ENCODE data around the gene CSTPP1.
"Not testable (repeated sequence)": the region's sequence is repeated elsewhere in the genome, so short reads cannot be mapped to it uniquely, and the experiment has no call there.

CSTPP1 gene

DNA sequence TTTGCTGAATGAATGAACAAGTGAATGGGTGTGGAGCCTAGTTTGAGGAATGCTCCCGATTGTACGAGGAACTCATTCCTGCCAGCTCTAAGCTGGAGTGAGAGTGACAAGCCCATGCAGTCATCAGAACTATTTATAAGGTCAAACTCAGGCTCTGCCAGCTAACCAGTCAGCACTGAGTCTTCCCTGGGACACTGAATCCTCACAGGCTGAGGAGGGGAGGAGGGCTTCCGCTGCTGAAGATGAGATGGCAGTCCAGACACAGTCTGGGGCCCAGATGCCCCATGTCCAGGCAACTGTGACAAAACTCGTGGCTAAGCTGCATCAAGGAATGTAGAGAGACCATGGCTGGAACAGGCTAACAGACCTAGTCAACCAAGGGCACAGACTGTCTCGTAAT, 22.2 kb upstream of the CSTPP1 start:
- Histone ChIP-seq H3K4me3 (ENCODE audit: low read length) (peak overlapping the region; percentile 63; the same call in 1 of the 2 replicates), H3K9me3 (ENCODE audit: insufficient read depth, low read depth, low read length) (no peaks in the 10 kb centered on the region), H3K4me1 (ENCODE audit: insufficient read depth, low read length) (peaks cover 52% of the 10 kb centered on the region), H3K27me3 (ENCODE audit: insufficient read depth, low read length) (peaks cover 42% of the 10 kb centered on the region), H3K27ac (ENCODE audit: low read length) (no peak overlapping the region), H3K36me3 (ENCODE audit: insufficient read depth, low read depth, low read length) (no peaks in the 10 kb centered on the region), H3K9ac (ENCODE audit: low read depth, low read length) (peak overlapping the region; percentile 69; the same call in 1 of the 2 replicates)

DNA sequence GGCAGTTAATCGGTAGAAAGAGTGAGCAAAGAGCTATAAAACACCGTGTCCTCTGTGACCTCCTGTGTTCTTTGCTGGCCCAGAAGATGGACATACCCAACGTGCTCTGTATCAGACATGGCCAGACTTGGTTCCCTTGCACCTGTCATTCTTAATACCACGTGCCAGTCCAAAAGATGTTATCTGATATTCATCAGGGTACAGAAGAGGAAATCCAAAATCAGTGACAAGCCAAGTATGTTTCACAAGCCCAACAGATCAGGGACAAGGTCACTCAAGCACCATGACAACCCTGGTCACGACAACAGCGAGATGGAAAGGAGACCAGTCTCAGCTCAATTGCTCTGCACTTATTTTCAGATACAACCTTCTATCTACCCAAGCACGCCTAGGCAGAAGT, 21.7 kb upstream of the CSTPP1 start:
- Histone ChIP-seq H3K27ac (ENCODE audit: low read length) (no peak overlapping the region), H3K27me3 (ENCODE audit: insufficient read depth, low read length) (peaks cover 46% of the 10 kb centered on the region), H3K36me3 (ENCODE audit: insufficient read depth, low read depth, low read length) (no peaks in the 10 kb centered on the region), H3K4me1 (ENCODE audit: insufficient read depth, low read length) (peaks cover 52% of the 10 kb centered on the region), H3K9ac (ENCODE audit: low read depth, low read length) (no peak overlapping the region), H3K4me3 (ENCODE audit: low read length) (no peak overlapping the region), H3K9me3 (ENCODE audit: insufficient read depth, low read depth, low read length) (no peaks in the 10 kb centered on the region)

- peaks cover 46% of the 10 kb centered on the region for H3K27me3 ChIP-seq (ENCODE audit: insufficient read depth, low read length)
Observed at GRCh38 chr11:46916286-46917108, 20.1 kb upstream of the CSTPP1 start.

GRCh38 chr11:46917109-46917761, 19.3 kb upstream of the CSTPP1 start:
- Histone ChIP-seq H3K4me3 (ENCODE audit: low read length) (peak overlapping the region; percentile 76), H3K4me1 (ENCODE audit: insufficient read depth, low read length) (peaks cover 41% of the 10 kb centered on the region), H3K9me3 (ENCODE audit: insufficient read depth, low read depth, low read length) (no peaks in the 10 kb centered on the region), H3K36me3 (ENCODE audit: insufficient read depth, low read depth, low read length) (no peaks in the 10 kb centered on the region), H3K27me3 (ENCODE audit: insufficient read depth, low read length) (peaks cover 46% of the 10 kb centered on the region), H3K27ac (ENCODE audit: low read length) (no peak overlapping the region), H3K9ac (ENCODE audit: low read depth, low read length) (peak overlapping the region; percentile 84)

More at GRCh38 chr11:46916286-46917108, 20.1 kb upstream of the CSTPP1 start:
- H3K4me1 ChIP-seq (ENCODE audit: insufficient read depth, low read length): peaks cover 48% of the 10 kb centered on the region
- H3K36me3 ChIP-seq (ENCODE audit: insufficient read depth, low read depth, low read length): no peaks in the 10 kb centered on the region
- H3K9ac ChIP-seq (ENCODE audit: low read depth, low read length): peak overlapping the region; percentile 84; the same call in 1 of the 2 replicates
- H3K4me3 ChIP-seq (ENCODE audit: low read length): peak overlapping the region; percentile 76
- H3K9me3 ChIP-seq (ENCODE audit: insufficient read depth, low read depth, low read length): no peaks in the 10 kb centered on the region
- H3K27ac ChIP-seq (ENCODE audit: low read length): no peak overlapping the region

DNA sequence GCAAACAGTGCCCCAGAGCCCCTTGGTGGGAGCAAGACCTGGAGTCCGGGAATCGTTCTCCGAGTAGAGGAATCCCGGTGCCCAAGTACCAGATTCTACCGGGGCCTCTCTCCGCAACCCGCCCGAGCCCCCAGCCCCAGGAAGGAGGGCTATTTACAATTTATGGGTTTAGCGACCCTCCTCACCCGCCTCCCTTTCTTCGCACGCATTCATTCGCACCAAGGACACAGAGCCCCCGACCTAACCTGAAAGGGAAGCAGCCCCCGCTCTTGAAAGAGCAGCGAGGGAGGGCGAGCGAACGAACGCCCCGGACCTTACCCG, 18.8 kb upstream of the CSTPP1 start:
- Histone ChIP-seq H3K27ac (ENCODE audit: low read length) (no peak overlapping the region), H3K4me3 (ENCODE audit: low read length) (peak overlapping the region; percentile 76), H3K9ac (ENCODE audit: low read depth, low read length) (peak overlapping the region; percentile 84; the same call in 1 of the 2 replicates), H3K27me3 (ENCODE audit: insufficient read depth, low read length) (peaks cover 46% of the 10 kb centered on the region), H3K4me1 (ENCODE audit: insufficient read depth, low read length) (peaks cover 39% of the 10 kb centered on the region), H3K9me3 (ENCODE audit: insufficient read depth, low read depth, low read length) (no peaks in the 10 kb centered on the region), H3K36me3 (ENCODE audit: insufficient read depth, low read depth, low read length) (no peaks in the 10 kb centered on the region)

DNA sequence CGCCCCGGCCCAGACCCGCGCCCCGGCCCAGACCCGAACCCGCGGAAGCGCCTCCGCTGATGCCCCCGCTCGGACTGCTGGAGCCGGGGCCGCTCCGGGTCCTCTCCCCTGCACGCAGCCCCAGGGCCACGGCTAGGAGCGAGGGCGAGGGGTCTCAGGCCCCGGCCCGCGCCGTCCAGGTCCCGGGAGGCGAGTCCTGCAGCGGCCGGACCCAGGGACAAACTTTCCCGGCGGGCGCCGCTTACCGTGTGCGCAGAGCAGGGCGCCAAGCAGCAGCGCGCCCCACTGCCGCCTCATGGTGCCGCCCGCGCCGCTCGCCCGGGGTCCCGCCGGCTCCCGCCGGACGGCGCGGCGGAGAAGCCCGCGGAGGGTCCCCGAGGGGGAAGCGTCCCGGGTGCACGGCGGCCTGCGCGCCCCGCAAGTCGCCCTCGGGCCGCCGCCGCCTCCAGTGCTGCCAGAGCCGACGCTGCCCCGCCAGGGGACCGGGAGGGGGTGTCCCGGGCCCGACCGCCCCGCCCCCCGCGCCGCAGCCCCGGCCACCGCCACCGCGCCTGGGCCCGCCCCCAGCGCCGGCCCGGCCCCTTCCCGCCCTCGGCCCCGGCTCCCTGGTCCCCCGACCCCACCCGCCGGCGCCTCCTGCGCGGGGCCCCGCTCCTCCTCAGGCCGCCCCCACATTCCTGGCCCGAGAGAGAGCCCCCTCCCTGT, 18.3 kb upstream of the CSTPP1 start, which contains the start of gene LRP4:
Gene LRP4, minus strand, starts transcription at position 468 of the 705 bp plus-strand sequence. Its CDS starts 171 bp downstream, at position 297.
- peaks cover 46% of the 10 kb centered on the region for H3K27me3 ChIP-seq (ENCODE audit: insufficient read depth, low read length)
- H3K4me1 ChIP-seq (ENCODE audit: insufficient read depth, low read length): peaks cover 36% of the 10 kb centered on the region
- peak within 1 kb of the TSS; percentile 76 for H3K4me3 ChIP-seq (ENCODE audit: low read length)
- no peaks in the 10 kb centered on the region for H3K9me3 ChIP-seq (ENCODE audit: insufficient read depth, low read depth, low read length)
- no peak within 1 kb of the TSS for H3K27ac ChIP-seq (ENCODE audit: low read length)
- H3K36me3 ChIP-seq (ENCODE audit: insufficient read depth, low read depth, low read length): no peaks in the 10 kb centered on the region
- H3K9ac ChIP-seq (ENCODE audit: low read depth, low read length): peak within 1 kb of the TSS; percentile 84

DNA sequence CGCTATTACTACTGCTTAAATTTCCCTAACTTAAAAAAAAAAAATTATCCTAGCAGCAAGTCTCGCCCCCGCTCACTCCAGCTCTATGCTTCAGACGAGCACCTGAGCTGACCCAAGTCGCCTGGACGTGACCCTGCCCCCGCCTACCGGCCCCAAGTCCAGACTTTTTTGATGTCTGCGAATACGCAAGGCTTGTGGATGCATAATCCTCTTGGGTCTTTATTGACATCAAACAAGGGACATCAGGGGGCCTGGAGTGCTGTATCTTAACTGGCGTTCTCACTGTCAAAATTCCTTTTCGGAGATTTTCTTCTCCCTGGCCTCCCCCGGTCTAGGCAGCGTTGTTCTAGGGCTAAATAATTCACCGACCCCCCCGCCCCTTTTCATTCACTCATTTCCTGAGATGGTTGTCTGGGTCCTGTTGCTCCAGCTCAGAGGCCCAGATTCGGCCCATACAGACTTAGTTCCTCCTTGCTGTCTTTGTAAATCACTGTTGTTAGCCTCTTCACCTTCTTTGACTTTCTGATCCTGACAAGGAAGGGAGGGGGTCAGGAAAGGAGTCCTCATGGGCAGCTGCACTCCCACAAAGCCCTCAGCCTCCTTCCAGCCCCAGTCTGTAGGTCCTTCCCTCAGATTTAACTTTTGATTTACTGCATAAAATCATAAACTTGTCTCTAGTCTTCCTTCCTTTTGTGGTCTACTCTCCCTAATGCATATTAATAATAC, 17.6 kb upstream of the CSTPP1 start:
- no peaks in the 10 kb centered on the region for H3K9me3 ChIP-seq (ENCODE audit: insufficient read depth, low read depth, low read length)
- H3K36me3 ChIP-seq (ENCODE audit: insufficient read depth, low read depth, low read length): no peaks in the 10 kb centered on the region
- H3K9ac ChIP-seq (ENCODE audit: low read depth, low read length): peak overlapping the region; percentile 51; the same call in 1 of the 2 replicates
- H3K4me1 ChIP-seq (ENCODE audit: insufficient read depth, low read length): peaks cover 29% of the 10 kb centered on the region
- H3K27ac ChIP-seq (ENCODE audit: low read length): no peak overlapping the region
- H3K27me3 ChIP-seq (ENCODE audit: insufficient read depth, low read length): peaks cover 46% of the 10 kb centered on the region
- peak overlapping the region; percentile 75 for H3K4me3 ChIP-seq (ENCODE audit: low read length)

DNA sequence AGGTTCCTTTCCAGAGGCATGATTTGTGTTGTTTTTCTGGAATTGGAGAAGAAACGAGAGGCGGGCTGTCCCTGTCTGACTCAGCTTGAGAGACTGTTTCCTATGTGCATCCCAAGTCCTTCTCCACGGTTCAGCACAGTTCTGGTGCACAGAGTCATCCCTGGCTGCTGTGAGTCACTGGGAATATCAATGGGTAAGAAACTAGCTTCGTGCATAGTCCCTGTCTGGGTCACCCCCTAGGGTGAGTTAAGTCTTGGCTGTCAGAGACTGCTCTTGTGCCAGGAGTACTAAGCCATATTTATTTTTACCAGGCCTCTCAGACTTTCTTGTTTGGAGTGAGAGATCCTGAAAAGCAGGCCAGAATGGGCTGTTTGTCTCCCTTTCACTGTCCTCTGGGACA, 15.8 kb upstream of the CSTPP1 start:
- no peaks in the 10 kb centered on the region for H3K9me3 ChIP-seq (ENCODE audit: insufficient read depth, low read depth, low read length)
- H3K27ac ChIP-seq (ENCODE audit: low read length): no peak overlapping the region
- no peaks in the 10 kb centered on the region for H3K36me3 ChIP-seq (ENCODE audit: insufficient read depth, low read depth, low read length)
- H3K9ac ChIP-seq (ENCODE audit: low read depth, low read length): no peak overlapping the region
- H3K27me3 ChIP-seq (ENCODE audit: insufficient read depth, low read length): peaks cover 32% of the 10 kb centered on the region
- peaks cover 17% of the 10 kb centered on the region for H3K4me1 ChIP-seq (ENCODE audit: insufficient read depth, low read length)
- no peak overlapping the region for H3K4me3 ChIP-seq (ENCODE audit: low read length)

DNA sequence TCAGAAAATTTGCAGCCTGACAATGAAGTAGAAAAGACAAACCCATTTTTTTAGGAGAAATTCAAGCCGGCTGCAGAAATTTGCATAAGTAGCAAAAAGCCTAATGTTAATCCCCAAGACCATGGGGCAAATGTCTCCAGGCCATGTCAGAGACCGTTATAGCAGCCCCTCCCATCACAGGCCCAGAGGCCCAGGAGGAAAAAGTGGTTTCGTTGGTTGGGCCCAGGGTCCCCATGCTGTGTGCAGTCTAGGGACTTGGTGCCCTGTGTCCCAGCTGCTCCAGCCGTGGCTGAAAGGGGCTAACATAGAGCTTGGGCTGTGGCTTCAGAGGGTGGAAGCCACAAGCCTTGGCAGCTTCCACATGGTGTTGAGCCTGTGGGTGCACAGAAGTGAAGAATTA, 8.6 kb upstream of the CSTPP1 start:
- H3K27ac ChIP-seq (ENCODE audit: low read length); H3K27me3 ChIP-seq (ENCODE audit: insufficient read depth, low read length); H3K4me1 ChIP-seq (ENCODE audit: insufficient read depth, low read length); H3K9me3 ChIP-seq (ENCODE audit: insufficient read depth, low read depth, low read length); H3K9ac ChIP-seq (ENCODE audit: low read depth, low read length); H3K4me3 ChIP-seq (ENCODE audit: low read length); H3K36me3 ChIP-seq (ENCODE audit: insufficient read depth, low read depth, low read length): not testable (repeated sequence)

DNA sequence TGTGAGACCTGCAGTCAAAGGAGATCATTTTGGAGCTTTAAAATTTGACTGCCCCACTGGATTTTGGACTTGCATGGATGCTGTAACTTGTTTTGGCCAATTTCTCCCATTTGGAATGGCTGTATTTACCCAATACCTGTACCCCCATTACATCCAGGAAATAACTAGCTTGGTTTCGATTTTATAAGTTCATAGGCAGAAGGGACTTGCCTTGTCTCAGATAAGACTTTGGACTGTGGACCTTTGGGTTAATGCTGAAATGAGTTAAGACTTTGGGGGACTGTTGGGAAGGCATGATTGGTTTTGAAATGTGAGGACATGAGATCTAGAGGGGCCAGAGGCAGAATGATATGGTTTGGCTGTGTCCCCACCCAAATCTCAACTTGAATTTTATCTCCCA, 7.9 kb upstream of the CSTPP1 start:
- not testable (repeated sequence) for H3K4me1 ChIP-seq (ENCODE audit: insufficient read depth, low read length); H3K4me3 ChIP-seq (ENCODE audit: low read length); H3K9me3 ChIP-seq (ENCODE audit: insufficient read depth, low read depth, low read length); H3K27ac ChIP-seq (ENCODE audit: low read length); H3K27me3 ChIP-seq (ENCODE audit: insufficient read depth, low read length); H3K36me3 ChIP-seq (ENCODE audit: insufficient read depth, low read depth, low read length); H3K9ac ChIP-seq (ENCODE audit: low read depth, low read length)

GRCh38 chr11:46930089-46930488, 6.5 kb upstream of the CSTPP1 start:
- H3K27ac ChIP-seq (ENCODE audit: low read length): no peak overlapping the region
- H3K9ac ChIP-seq (ENCODE audit: low read depth, low read length): no peak overlapping the region
- H3K4me1 ChIP-seq (ENCODE audit: insufficient read depth, low read length): no peaks in the 10 kb centered on the region
- no peaks in the 10 kb centered on the region; the same call in 1 of the 2 replicates for H3K9me3 ChIP-seq (ENCODE audit: insufficient read depth, low read depth, low read length)
- no peak overlapping the region for H3K4me3 ChIP-seq (ENCODE audit: low read length)
- no peaks in the 10 kb centered on the region for H3K27me3 ChIP-seq (ENCODE audit: insufficient read depth, low read length)
- no peaks in the 10 kb centered on the region for H3K36me3 ChIP-seq (ENCODE audit: insufficient read depth, low read depth, low read length)

All from iPS-20b (cell line).